Measurements from ENCODE around the gene MSL1.

MSL1 gene

DNA sequence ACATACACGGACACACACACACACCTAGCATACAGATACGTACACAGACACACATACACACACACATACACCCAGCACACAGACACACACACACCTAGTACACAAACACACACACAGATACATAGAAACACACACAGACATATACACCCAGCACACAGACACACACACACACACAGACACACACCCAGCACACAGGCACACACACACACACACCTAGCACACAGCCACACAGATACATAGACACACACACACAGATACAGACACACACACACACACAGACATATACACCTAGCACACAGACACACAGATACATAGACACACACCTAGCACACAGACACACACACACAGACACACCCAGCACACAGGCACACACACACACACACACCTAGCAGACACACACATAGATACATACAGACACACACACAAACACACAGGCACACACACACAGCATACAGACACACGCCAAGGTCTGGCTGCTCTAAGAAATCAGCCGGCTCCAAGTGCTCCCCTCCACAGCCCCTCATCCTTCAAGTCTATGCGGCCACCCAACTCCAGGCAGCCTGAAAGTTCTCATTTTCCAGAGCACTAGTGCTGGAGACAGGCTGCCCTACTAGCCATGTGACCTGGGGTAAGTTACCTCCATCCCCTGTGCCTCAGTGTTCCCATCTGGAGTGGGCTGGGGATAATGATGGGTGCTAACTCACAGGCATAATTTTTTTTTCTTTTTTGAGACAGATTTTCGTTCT is 34.5 kb upstream of the MSL1 start:
- no peak for DNase-seq (ENCODE audit: low read depth)
- TF ChIP-seq, protein P1, sequence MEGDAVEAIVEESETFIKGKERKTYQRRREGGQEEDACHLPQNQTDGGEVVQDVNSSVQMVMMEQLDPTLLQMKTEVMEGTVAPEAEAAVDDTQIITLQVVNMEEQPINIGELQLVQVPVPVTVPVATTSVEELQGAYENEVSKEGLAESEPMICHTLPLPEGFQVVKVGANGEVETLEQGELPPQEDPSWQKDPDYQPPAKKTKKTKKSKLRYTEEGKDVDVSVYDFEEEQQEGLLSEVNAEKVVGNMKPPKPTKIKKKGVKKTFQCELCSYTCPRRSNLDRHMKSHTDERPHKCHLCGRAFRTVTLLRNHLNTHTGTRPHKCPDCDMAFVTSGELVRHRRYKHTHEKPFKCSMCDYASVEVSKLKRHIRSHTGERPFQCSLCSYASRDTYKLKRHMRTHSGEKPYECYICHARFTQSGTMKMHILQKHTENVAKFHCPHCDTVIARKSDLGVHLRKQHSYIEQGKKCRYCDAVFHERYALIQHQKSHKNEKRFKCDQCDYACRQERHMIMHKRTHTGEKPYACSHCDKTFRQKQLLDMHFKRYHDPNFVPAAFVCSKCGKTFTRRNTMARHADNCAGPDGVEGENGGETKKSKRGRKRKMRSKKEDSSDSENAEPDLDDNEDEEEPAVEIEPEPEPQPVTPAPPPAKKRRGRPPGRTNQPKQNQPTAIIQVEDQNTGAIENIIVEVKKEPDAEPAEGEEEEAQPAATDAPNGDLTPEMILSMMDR (conservative IDR thresholded peaks at IDR 0.05; ENCODE audit: low read depth, low read length) = no peak
- H3K4me3 ChIP-seq (ENCODE audit: low read length) = no peak overlapping the region

DNA sequence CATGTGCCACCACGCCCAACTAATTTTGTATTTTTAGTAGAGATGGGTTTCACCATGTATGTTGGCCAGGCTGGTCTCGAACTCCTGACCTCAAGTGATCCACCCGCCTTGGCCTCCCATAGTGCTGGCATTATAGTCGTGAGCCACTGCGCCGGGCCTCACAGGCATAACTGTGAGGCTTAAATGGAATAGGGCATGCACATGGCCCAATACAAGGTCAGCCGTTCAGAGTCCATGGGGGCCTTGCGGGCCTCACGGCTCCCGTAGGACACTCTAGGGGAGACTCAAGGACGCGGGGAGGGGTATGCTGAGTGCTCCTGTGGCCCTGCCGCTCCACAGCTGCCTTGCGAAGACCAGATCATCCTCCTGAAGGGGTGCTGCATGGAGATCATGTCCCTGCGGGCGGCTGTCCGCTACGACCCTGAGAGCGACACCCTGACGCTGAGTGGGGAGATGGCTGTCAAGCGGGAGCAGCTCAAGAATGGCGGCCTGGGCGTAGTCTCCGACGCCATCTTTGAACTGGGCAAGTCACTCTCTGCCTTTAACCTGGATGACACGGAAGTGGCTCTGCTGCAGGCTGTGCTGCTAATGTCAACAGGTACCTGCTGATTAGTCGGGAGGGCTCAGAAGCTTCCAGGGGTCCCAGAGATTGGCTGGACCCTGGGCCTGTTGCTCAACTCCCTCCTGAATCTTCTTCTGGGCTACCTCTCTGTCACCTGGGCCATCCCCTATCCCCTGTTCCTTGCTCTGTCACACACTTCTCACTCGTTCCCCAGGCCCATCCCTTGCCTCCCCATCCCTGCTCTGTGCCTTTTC is 33.7 kb upstream of the MSL1 start:
- TF ChIP-seq, protein P1 (conservative IDR thresholded peaks at IDR 0.05; ENCODE audit: low read depth, low read length) = no peak
- DNase-seq (ENCODE audit: low read depth) = no peak
- H3K4me3 ChIP-seq (ENCODE audit: low read length) = no peak overlapping the region

DNA sequence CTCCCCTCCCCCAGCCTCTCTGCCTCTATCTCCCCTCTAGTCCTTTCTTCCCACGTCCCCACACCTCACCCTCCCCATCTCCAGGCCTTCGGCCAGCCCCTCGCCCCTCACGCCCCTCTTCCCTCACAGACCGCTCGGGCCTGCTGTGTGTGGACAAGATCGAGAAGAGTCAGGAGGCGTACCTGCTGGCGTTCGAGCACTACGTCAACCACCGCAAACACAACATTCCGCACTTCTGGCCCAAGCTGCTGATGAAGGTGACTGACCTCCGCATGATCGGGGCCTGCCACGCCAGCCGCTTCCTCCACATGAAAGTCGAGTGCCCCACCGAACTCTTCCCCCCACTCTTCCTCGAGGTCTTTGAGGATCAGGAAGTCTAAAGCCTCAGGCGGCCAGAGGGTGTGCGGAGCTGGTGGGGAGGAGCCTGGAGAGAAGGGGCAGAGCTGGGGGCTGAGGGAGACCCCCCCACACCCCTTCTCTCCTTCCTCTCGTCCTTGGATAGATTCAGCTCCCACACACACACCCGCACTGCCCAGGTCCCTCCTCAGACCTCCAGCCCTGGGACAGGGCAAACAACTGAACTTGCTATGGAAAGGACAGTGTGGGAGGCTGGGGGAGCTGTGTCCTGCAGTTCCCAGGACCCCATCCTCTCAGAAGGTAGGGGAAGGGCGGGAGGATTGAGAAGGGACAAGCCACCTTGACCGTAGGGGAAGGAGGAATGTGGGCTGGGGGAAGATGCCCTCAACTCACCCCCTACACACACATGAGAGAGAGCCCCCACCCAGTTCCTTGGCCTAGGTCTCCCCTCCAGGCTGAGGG is 32.5 kb upstream of the MSL1 start:
- H3K4me3 ChIP-seq (ENCODE audit: low read length) = no peak overlapping the region
- DNase-seq (ENCODE audit: low read depth) = no peak
- TF ChIP-seq, protein P1 (conservative IDR thresholded peaks at IDR 0.05; ENCODE audit: low read depth, low read length) = no peak

DNA sequence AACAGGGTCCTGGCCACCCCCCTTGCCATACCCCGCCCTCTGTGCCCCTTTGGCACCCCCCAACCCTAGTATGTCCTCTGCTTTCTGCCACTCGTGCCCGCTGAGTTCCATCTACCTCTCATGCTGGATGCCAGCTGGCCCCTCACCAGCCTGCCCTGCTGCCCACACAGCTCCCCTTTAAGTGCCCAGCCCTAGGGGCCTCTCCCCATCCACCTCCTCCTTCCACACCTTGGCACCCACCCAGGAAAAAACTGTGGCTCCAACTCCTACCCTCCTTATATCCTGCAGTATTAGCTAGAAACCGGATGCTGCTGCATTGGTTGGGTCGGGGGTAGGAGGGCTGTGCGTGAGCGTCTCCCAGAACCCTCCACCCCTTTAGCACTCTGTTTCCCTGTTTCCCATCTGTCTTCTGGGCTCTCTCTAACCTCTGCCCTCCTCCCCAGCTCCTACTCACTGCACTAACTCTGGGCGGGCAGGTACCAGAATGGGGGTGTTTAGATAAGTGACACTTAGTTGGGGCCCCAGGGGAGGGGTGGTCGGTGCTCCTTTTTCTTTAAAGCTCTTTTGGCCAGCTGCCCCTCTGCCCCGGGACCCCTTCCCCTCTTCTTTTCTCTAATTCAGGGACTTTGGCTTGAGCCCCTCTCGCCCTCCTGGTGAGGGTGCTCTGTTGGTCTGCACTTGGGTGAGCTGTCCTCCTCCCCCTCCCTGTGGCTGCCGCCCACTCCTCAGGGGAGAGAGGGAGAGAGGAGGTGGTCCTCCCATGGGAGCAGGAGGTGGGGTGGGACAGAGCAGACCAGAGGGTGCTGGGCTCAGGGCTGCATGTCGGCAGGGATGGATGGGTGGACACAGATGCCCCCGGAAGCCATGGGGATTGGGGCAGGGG is 31.3 kb upstream of the MSL1 start:
- no peak overlapping the region for H3K4me3 ChIP-seq (ENCODE audit: low read length)
- no peak for DNase-seq (ENCODE audit: low read depth)
- TF ChIP-seq, protein P1 (conservative IDR thresholded peaks at IDR 0.05; ENCODE audit: low read depth, low read length) = no peak

DNA sequence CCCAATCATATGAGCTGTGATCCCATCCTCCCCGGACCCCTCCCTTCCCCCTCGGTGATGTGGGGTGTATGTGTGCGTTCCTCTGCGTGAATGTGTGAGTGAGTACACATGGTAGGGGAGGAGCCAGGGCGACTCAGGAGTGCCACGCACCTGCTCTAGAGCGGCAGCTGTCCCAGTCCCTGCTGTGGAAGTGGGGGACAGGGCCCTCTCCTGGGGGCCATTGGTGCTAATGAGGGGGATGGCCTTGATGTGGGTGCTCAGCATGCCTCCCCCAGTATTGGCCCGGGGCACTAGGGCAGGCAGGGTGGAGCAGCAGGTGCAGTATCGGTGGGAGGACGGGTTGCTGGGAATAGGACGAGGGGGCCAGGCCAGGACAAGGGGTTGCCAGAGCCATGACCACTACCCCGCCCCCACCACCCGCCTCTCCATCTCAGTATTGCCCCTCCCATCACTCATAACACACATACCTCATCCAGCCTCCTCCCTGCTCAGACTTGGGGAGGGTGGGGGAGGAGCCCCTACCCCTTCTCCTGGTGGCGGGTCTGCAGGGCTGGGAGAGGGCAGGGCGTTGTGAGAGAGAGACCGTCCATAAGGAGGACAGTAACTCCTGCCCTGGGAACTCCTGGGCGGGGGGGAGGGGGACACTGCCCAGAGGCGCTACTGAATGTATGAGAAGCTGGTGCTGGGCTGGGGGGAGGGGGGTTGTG is 29.9 kb upstream of the MSL1 start:
- TF ChIP-seq, protein P1 (conservative IDR thresholded peaks at IDR 0.05; ENCODE audit: low read depth, low read length) = no peak
- DNase-seq (ENCODE audit: low read depth) = no peak

DNA sequence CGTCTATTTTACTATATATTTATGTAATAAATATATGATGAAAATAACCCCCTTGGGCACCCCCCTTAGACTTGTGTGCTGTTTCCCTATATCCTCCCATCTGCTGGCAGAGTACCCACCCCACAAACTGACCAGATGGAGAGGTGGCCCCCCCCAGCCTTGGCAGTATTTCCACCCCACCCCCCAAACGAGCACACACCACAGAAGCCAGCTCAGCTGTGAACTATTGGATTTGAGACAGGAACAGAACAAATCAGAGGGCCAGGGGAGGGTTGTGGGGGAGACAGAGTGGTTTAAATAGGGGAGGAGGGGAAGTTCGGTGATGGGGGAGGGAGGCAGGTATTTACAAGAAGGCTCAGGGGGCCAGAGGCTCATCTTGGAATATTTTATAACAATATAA is 29.2 kb upstream of the MSL1 start:
- TF ChIP-seq, protein P1 (conservative IDR thresholded peaks at IDR 0.05; ENCODE audit: low read depth, low read length) = no peak
- DNase-seq (ENCODE audit: low read depth) = no peak
- H3K4me3 ChIP-seq (ENCODE audit: low read length) = no peak overlapping the region

More for the DNA sequence above, 29.9 kb upstream of the MSL1 start:
- H3K4me3 ChIP-seq (ENCODE audit: low read length) = no peak overlapping the region

All from retinal pigment epithelial cell (primary cell).